OCI-LY3 (cell line): Measurements from ENCODE around the gene C2orf68.
"Not testable (repeated sequence)": the region's sequence is repeated elsewhere in the genome, so short reads cannot be mapped to it uniquely, and the experiment has no call there.

Experiments used
- H2AFZ ChIP-seq: fragments of 200-600, 300-600 bp; shearing (Covaris generic); 2 replicates; pipeline ENCODE4 v1.6.0; 2014; ENCODE audit warnings: antibody characterized with exemption, low read depth, low read length
- H3K27ac ChIP-seq: fragments of 200-600, 300-600 bp; sonication (generic); 2 replicates; pipeline ENCODE4 v1.5.1; 2014; ENCODE audit warnings: mild to moderate bottlenecking, low read length, moderate library complexity, mixed read lengths
- H3K27me3 ChIP-seq: fragments of 200-600, 300-600 bp; sonication (generic); 2 replicates; pipeline ENCODE4 v1.6.1; 2014; ENCODE audit warnings: low read depth, low read length, mixed read lengths
- H3K36me3 ChIP-seq: fragments of 200-600, 300-600 bp; sonication (generic); replicated peaks from 2 replicates; pipeline ENCODE3; 2014; ENCODE audit warnings: low read depth, low read length, mixed read lengths
- H3K4me1 ChIP-seq: fragments of 300-600, 200-600 bp; sonication (generic); 2 replicates; pipeline ENCODE4 v1.6.1; 2014; ENCODE audit warnings: low read length, mixed read lengths
- H3K4me2 ChIP-seq: fragments of 200-600, 300-600 bp; sonication (generic); 2 replicates; pipeline ENCODE4 v1.6.1; 2014; ENCODE audit warnings: low read length, mixed read lengths
- H3K4me3 ChIP-seq: fragments of 300-600, 200-600 bp; sonication (generic); 2 replicates; pipeline ENCODE4 v1.5.1; 2014; ENCODE audit warnings: antibody characterized with exemption, mild to moderate bottlenecking, low read length, moderate library complexity
- H3K79me2 ChIP-seq: fragments of 300-600, 200-600 bp; shearing (Covaris generic); 2 replicates; pipeline ENCODE4 v1.6.1; 2014; ENCODE audit warnings: mild to moderate bottlenecking, low read length, mixed read lengths
- H3K9ac ChIP-seq: fragments of 300-600, 200-600 bp; shearing (Covaris generic); 2 replicates; pipeline ENCODE4 v1.6.0; 2014; ENCODE audit warnings: mild to moderate bottlenecking, low read length, moderate library complexity
- H3K9me3 ChIP-seq: fragments of 200-600, 300-600 bp; shearing (Covaris generic); 2 replicates; pipeline ENCODE4 v1.6.1; 2014; ENCODE audit warnings: low read length, mixed read lengths; ENCODE audit not compliant: insufficient read depth
- H4K20me1 ChIP-seq: fragments of 200-600, 300-600 bp; sonication (generic); 2 replicates; pipeline ENCODE4 v1.6.1; 2016; ENCODE audit warnings: low read length, mixed read lengths; ENCODE audit not compliant: insufficient read depth
- EZH2phosphoT487 ChIP-seq: fragments of 200-600 bp; shearing (Covaris generic); IDR thresholded peaks from 2 replicates; pipeline ENCODE4 v1.6.1; 2018; ENCODE audit warnings: antibody characterized with exemption, mixed run types, low read depth
- TF ChIP-seq, protein P1 (sequence below): fragments of 200-600, 300-600 bp; sonication (generic); IDR thresholded peaks from 2 replicates; pipeline ENCODE4 v1.5.1; 2014; ENCODE audit warnings: antibody characterized with exemption, low read length, low read depth

Gene C2orf68

DNA sequence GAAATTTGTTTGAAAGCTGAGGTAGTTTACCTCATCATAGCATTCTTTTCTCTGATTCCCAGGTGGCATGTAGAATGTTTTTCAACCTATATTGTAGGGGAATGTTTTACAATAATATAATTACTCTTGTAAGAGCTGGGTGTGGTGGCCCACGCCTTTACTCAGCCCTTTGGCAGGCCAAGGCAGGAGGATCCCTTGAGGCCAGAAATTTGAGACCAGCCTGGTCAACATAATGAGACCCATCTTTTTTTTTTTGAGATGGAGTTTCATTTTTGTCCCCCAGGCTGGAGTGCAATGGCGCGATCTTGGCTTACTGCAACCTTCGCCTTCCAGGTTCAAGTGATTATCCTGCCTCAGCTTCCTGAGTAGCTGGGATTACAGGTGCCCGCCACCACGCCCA is 7.8 kb upstream of the C2orf68 start:
- no peaks in the 10 kb centered on the region for H3K27me3 ChIP-seq
- H3K4me3 ChIP-seq = no peak overlapping the region
- H3K4me2 ChIP-seq = no peak overlapping the region
- no peaks in the 10 kb centered on the region for H3K9me3 ChIP-seq
- H3K79me2 ChIP-seq = peaks cover 50% of the 10 kb centered on the region
- no peak for TF ChIP-seq EZH2phosphoT487
- TF ChIP-seq, protein P1, sequence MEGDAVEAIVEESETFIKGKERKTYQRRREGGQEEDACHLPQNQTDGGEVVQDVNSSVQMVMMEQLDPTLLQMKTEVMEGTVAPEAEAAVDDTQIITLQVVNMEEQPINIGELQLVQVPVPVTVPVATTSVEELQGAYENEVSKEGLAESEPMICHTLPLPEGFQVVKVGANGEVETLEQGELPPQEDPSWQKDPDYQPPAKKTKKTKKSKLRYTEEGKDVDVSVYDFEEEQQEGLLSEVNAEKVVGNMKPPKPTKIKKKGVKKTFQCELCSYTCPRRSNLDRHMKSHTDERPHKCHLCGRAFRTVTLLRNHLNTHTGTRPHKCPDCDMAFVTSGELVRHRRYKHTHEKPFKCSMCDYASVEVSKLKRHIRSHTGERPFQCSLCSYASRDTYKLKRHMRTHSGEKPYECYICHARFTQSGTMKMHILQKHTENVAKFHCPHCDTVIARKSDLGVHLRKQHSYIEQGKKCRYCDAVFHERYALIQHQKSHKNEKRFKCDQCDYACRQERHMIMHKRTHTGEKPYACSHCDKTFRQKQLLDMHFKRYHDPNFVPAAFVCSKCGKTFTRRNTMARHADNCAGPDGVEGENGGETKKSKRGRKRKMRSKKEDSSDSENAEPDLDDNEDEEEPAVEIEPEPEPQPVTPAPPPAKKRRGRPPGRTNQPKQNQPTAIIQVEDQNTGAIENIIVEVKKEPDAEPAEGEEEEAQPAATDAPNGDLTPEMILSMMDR = no peak
- no peak overlapping the region for H2AFZ ChIP-seq
- H3K4me1 ChIP-seq = peaks cover 8% of the 10 kb centered on the region
- H3K9ac ChIP-seq = no peak overlapping the region
- H3K27ac ChIP-seq = no peak overlapping the region
- peaks cover 7% of the 10 kb centered on the region for H4K20me1 ChIP-seq
- peaks cover 37% of the 10 kb centered on the region for H3K36me3 ChIP-seq

DNA sequence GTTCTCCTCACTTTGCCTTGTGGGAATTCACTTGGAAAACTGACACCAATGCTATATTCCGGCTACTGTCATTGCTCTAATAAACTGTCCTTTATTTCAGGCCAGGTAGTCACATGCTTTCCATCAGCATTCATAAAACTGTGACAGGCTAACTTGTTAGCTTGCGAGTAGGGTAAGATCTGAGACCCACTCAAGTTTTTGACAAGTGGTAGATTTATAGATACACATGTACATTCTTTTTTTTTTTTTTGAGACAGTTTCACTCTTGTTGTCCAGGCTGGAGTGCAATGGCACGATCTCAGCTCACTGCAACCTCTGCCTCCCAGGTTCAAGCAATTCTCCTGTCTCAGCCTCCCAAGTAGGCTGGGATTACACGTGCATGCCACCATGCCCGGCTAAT is 5.9 kb upstream of the C2orf68 start:
- peaks cover 50% of the 10 kb centered on the region for H3K79me2 ChIP-seq
- not testable (repeated sequence) for H3K27ac ChIP-seq

DNA sequence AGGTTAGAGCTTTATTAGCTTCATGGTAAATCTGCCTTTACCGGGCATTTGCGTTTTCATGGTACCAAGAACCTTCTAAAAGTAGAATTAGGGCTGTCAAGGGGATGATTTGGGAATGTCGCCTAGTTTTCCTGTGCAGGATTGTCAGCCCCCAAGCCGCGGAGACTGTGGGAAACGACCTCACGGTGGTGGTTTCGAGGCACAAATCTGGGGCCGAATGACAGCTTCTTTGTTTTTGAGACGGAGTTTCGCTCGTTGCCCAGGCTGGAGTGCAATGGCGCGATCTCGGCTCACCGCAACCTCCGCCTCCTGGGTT is 3.5 kb upstream of the C2orf68 start:
- Histone ChIP-seq H3K36me3 (peaks cover 14% of the 10 kb centered on the region), H3K27me3 (no peaks in the 10 kb centered on the region), H3K4me2 (no peak overlapping the region), H3K4me1 (peaks cover 13% of the 10 kb centered on the region), H3K4me3 (no peak overlapping the region), H3K79me2 (peaks cover 54% of the 10 kb centered on the region), H2AFZ (no peak overlapping the region), H3K27ac (no peak overlapping the region), H3K9ac (no peak overlapping the region), H4K20me1 (peaks cover 7% of the 10 kb centered on the region), H3K9me3 (no peaks in the 10 kb centered on the region)
- TF ChIP-seq, protein P1 = no peak
- TF ChIP-seq EZH2phosphoT487 = no peak

More for the DNA sequence above, 5.9 kb upstream of the C2orf68 start:
- peaks cover 25% of the 10 kb centered on the region for H3K36me3 ChIP-seq
- H4K20me1 ChIP-seq, H3K27me3 ChIP-seq, H3K4me1 ChIP-seq, H3K9me3 ChIP-seq, H2AFZ ChIP-seq, H3K9ac ChIP-seq: not testable (repeated sequence)
- H3K4me2 ChIP-seq = peak overlapping the region; percentile 92
- peak overlapping the region; percentile 88; the same call in 1 of the 2 replicates for H3K4me3 ChIP-seq

DNA sequence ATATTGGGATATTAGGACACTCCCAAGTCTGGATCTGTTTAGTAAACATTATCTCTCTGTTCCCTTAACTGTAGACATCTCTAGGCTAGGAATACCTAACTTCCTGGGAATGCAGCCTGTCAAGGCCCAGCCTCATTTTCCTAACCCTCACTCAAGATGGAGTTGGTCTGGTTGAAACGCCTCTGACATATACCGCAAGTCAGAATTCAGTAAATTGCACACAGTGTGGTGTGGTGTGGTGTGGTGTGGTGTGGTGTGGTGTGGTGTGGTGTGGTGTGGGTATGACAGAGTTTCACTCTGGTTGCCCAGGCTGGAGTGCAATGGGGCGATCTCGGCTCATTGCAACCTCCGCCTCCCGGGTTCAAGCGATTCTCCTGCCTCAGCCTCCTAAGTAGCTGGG is 2.9 kb upstream of the C2orf68 start:
- not testable (repeated sequence) for H3K4me2 ChIP-seq, H3K27me3 ChIP-seq, H3K4me3 ChIP-seq, H3K9me3 ChIP-seq, H3K9ac ChIP-seq, H3K27ac ChIP-seq, H4K20me1 ChIP-seq, H2AFZ ChIP-seq
- H3K36me3 ChIP-seq = peaks cover 14% of the 10 kb centered on the region
- H3K79me2 ChIP-seq = peaks cover 52% of the 10 kb centered on the region
- peaks cover 13% of the 10 kb centered on the region for H3K4me1 ChIP-seq

DNA sequence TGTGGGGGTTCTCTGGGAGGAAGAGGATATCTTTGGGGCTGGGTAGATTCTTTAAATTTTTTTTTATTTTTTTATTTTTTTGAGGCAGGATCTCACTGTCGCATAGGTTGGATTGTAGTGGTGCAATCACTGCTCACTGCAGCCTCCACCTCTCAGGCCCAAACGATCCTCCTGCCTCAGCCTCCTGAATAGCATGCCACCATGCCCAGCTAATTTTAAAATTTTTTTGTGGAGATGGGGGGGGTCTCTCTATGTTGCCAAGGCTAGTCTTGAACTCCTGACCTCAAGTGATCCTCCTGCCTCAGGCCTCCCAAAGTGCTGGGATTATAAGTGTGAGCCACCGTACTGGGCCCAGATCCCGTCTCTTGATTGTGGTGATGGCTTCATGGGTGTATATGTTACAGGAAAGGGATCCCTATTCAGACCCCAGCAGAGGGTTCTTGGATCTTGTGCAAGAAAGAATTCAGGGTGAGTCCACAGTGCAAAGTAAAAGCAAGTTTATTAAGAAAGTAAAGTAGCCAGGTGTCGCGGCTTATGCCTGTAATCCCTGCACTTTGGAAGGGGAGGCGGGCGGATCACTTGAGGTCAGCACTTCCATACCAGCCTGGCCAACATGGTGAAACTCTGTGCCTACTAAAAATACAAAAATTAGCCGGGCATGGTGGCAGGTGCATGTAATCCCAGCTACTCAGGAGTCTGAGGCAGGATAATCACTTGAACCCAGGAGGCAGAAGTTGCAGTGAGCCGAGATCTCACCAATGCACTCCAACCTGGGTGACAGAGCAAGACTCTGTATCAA is 2.0 kb upstream of the C2orf68 start:
- TF ChIP-seq, protein P1 = no peak
- no peak for TF ChIP-seq EZH2phosphoT487
- H3K27ac ChIP-seq = no peak overlapping the region
- no peak overlapping the region for H2AFZ ChIP-seq
- peaks cover 13% of the 10 kb centered on the region for H3K4me1 ChIP-seq
- H3K4me2 ChIP-seq = no peak overlapping the region
- H3K79me2 ChIP-seq = peaks cover 44% of the 10 kb centered on the region
- peaks cover 12% of the 10 kb centered on the region for H3K36me3 ChIP-seq
- H3K9ac ChIP-seq = no peak overlapping the region
- peaks cover 7% of the 10 kb centered on the region for H4K20me1 ChIP-seq
- no peak overlapping the region for H3K4me3 ChIP-seq
- H3K27me3 ChIP-seq = no peaks in the 10 kb centered on the region
- H3K9me3 ChIP-seq = no peaks in the 10 kb centered on the region
